A549 treated with RU486 at 1 μM for 4 hours (cell line): ENCODE data around the gene DAPK3. TPM values are rescaled to one million over a fixed set of nuclear protein-coding genes. Genes with fewer than 3 reads are reported as not detected.

ENCODE experiments used
- total RNA-seq: library from RNA; stranded (reverse); fragments of 200-300 nt; extraction: Qiagen RNA extraction; gene quantifications from 5 replicates; pipeline ENCODE4 v1.2.3, GENCODE V29; 2022; ENCODE audit warnings: low read depth

The DAPK3 gene
- 43.5 to 50.2 TPM (median 47.4 TPM) in 5 replicates for total RNA-seq

GRCh38 chr19:3970808-3971598, at the start of gene DAPK3:
DAPK3 (minus strand) TSS chr19:3971099; CDS start chr19:3969735, 1,364 bp downstream.

GRCh38 chr19:4007021-4007835, 36.3 kb upstream of the DAPK3 start, which contains the start of gene PIAS4:
PIAS4 (plus strand) TSS chr19:4007736; CDS start chr19:4007761, 25 bp downstream.

GRCh38 chr19:3984908-3985642, 14.2 kb upstream of the DAPK3 start, which contains the start of gene EEF2:
EEF2 (minus strand) TSS chr19:3985463; CDS start chr19:3985380, 83 bp downstream.

GRCh38 chr19:3932931-3933810, 37.7 kb downstream of the DAPK3 start, which contains the start of gene NMRK2:
NMRK2 (plus strand) TSS chr19:3933069; CDS start chr19:3933672, 603 bp downstream.

Other genes starting within 250 kb of the DAPK3 start
- 6.5 to 14.1 TPM (median 12.3 TPM) in 5 replicates for gene APBA3, start 209.4 kb downstream of the DAPK3 start, total RNA-seq
- gene MRPL54, start 208.4 kb downstream of the DAPK3 start, total RNA-seq, result 58.5 to 81.5 TPM (median 67.4 TPM) in 5 replicates
- gene RAX2, start 198.9 kb downstream of the DAPK3 start, total RNA-seq, result not detected in 5 replicates
- 0.56 to 1.9 TPM (median 1.1 TPM) in 5 replicates for gene MATK, start 184.7 kb downstream of the DAPK3 start, total RNA-seq
- 0.25 to 0.56 TPM (median 0.48 TPM) in 3 of 5 replicates, not detected in the others for gene ZFR2, start 102.1 kb downstream of the DAPK3 start, total RNA-seq
- 0.07 to 0.26 TPM (median 0.12 TPM) in 5 replicates for gene ATCAY, start 90.4 kb downstream of the DAPK3 start, total RNA-seq
- gene NMRK2, start 38.0 kb downstream of the DAPK3 start, total RNA-seq, result not detected in 5 replicates
- 851 to 1,158 TPM (median 1,066 TPM) in 5 replicates for gene EEF2, start 14.4 kb upstream of the DAPK3 start, total RNA-seq
- 13.4 to 18.2 TPM (median 15.6 TPM) in 5 replicates for gene PIAS4, start 36.6 kb upstream of the DAPK3 start, total RNA-seq
- gene ZBTB7A, start 95.8 kb upstream of the DAPK3 start, total RNA-seq, result 13.6 to 21.8 TPM (median 20.0 TPM) in 5 replicates
- 100 to 148 TPM (median 145 TPM) in 5 replicates for gene MAP2K2, start 153.0 kb upstream of the DAPK3 start, total RNA-seq
- 0.10 to 0.22 TPM (median 0.13 TPM) in 4 of 5 replicates, not detected in the other for gene CREB3L3, start 182.5 kb upstream of the DAPK3 start, total RNA-seq
- 18.1 to 34.0 TPM (median 31.4 TPM) in 5 replicates for gene SIRT6, start 211.5 kb upstream of the DAPK3 start, total RNA-seq
- gene ANKRD24, start 211.6 kb upstream of the DAPK3 start, total RNA-seq, result 0.12 to 0.39 TPM (median 0.17 TPM) in 5 replicates